H1 (cell line): Measurements from ENCODE around the gene CCDC74A. TPM values are rescaled to one million over a fixed set of nuclear protein-coding genes. Genes with fewer than 3 reads are reported as not detected.
"Not testable (repeated sequence)": the region's sequence is repeated elsewhere in the genome, so short reads cannot be mapped to it uniquely, and the experiment has no call there.

Experiments used
- CTCF ChIA-PET: fragments of 300-600 bp; sonication (Branson Sonifier 250); formaldehyde crosslinking; loops from one replicate; lab custom pipeline; 2021; ENCODE audit not compliant: partially characterized antibody; lab: Charles Lee
- POLR2A ChIA-PET: fragments of 300-600 bp; sonication (Branson Sonifier 250); formaldehyde crosslinking; loops from one replicate; lab custom pipeline; 2021; ENCODE audit warnings: inconsistent platforms; ENCODE audit not compliant: partially characterized antibody; lab: Charles Lee
- DNase-seq, 2 experiments: peaks; one replicate each; pipeline versions ENCODE4 v3.0.0 to v3.0.0-alpha.2; 2010 to 2022; ENCODE audit warnings: low spot score in 2 of 2, low read depth in 1 of 2, mixed read lengths in 1 of 2
- FAIRE-seq: peaks from 2 replicates; lab custom pipeline; 2011; peaks lifted over from hg19 to GRCh38; lab: Jason Lieb, UNC
- H2AFZ ChIP-seq: 2 replicates; pipeline ENCODE4 v1.8.1; 2012; ENCODE audit warnings: low read length, inconsistent platforms
- H2AK5ac ChIP-seq: 2 replicates; pipeline ENCODE4 v1.6.1; 2013; ENCODE audit warnings: low read depth, low read length
- H2BK120ac ChIP-seq: replicated peaks from 2 replicates; pipeline ENCODE3; 2013; ENCODE audit warnings: low read depth, low read length, inconsistent platforms
- H2BK12ac ChIP-seq: 2 replicates; pipeline ENCODE4 v1.6.1; 2013; ENCODE audit warnings: low read depth, low read length
- H2BK15ac ChIP-seq: 2 replicates; pipeline ENCODE4 v1.6.1; 2013; ENCODE audit warnings: low read length
- H2BK20ac ChIP-seq: 2 replicates; pipeline ENCODE4 v1.6.1; 2013; ENCODE audit warnings: low read length
- H2BK5ac ChIP-seq: 2 replicates; pipeline ENCODE4 v1.6.1; 2013; ENCODE audit warnings: low read depth, low read length
- H3K14ac ChIP-seq: 2 replicates; pipeline ENCODE4 v1.6.1; 2013; ENCODE audit warnings: inconsistent platforms; ENCODE audit not compliant: insufficient read length
- H3K18ac ChIP-seq: 2 replicates; pipeline ENCODE4 v1.6.1; 2013; ENCODE audit warnings: low read length; ENCODE audit errors: extremely low read depth
- H3K23ac ChIP-seq: 2 replicates; pipeline ENCODE4 v1.6.1; 2013; ENCODE audit warnings: inconsistent platforms; ENCODE audit not compliant: insufficient read length
- H3K23me2 ChIP-seq: 2 replicates; pipeline ENCODE4 v1.6.1; 2013; ENCODE audit warnings: low read depth, low read length
- H3K27ac ChIP-seq: 2 replicates; pipeline ENCODE4 v1.6.1; 2011; ENCODE audit warnings: low read depth, low read length, inconsistent platforms
- H3K27me3 ChIP-seq, 4 experiments: replicated peaks in 1 of 4; 1 replicate in 1 of 4; 2 replicates in 3 of 4; pipeline versions ENCODE4 v1.6.1 to v1.8.1; 2011 to 2013; ENCODE audit warnings: low read length in 3 of 4, mild to moderate bottlenecking in 3 of 4, inconsistent platforms in 2 of 4, mixed read lengths in 2 of 4, moderate library complexity in 1 of 4; ENCODE audit not compliant: control insufficient read depth in 3 of 4, insufficient read depth in 3 of 4; ENCODE audit errors: extremely low read depth in 1 of 4
- H3K36me3 ChIP-seq, 4 experiments: 2 replicates each; pipeline versions ENCODE4 v1.6.1 to v1.8.1; 2011 to 2013; ENCODE audit warnings: mild to moderate bottlenecking in 4 of 4, low read length in 3 of 4, moderate library complexity in 2 of 4, control low read depth in 1 of 4, inconsistent platforms in 1 of 4; ENCODE audit not compliant: insufficient read depth in 4 of 4, control insufficient read depth in 2 of 4
- H3K4ac ChIP-seq: replicated peaks from 2 replicates; pipeline ENCODE3; 2013; ENCODE audit warnings: low read length, low read depth, mixed read lengths, inconsistent platforms; ENCODE audit not compliant: insufficient read length
- H3K4me1 ChIP-seq, 4 experiments: replicated peaks in 1 of 4; 1 replicate in 1 of 4; 2 replicates in 3 of 4; pipeline versions ENCODE4 v1.6.1 to v1.8.1; 2011 to 2013; ENCODE audit warnings: low read length in 3 of 4, inconsistent platforms in 2 of 4, mixed read lengths in 1 of 4; ENCODE audit not compliant: insufficient read depth in 4 of 4, control insufficient read depth in 3 of 4
- H3K4me2 ChIP-seq, 2 experiments: 2 replicates each; pipeline versions ENCODE4 v1.6.1 to v1.8.1; 2011 to 2013; ENCODE audit warnings: low read depth in 2 of 2, low read length in 2 of 2, control low read depth in 1 of 2, inconsistent platforms in 1 of 2, mild to moderate bottlenecking in 1 of 2; ENCODE audit not compliant: insufficient read depth in 1 of 2
- H3K4me3 ChIP-seq, 4 experiments: fragments of 200-600, 300-600 bp in 1 of 4; sonication (generic), shearing (Covaris generic), sonication (Bioruptor Twin) in 1 of 4; 2 replicates each; pipeline versions ENCODE4 v1.5.1 to v1.8.1; 2011 to 2016; ENCODE audit warnings: low read length in 4 of 4, low read depth in 3 of 4, control low read depth in 2 of 4, inconsistent platforms in 2 of 4, mild to moderate bottlenecking in 2 of 4, mixed read lengths in 1 of 4, moderate library complexity in 1 of 4; ENCODE audit not compliant: insufficient read depth in 2 of 4; ENCODE audit errors: extremely low read depth in 1 of 4
- H3K56ac ChIP-seq: replicated peaks from 2 replicates; pipeline ENCODE3; 2013; ENCODE audit warnings: low read depth, mild to moderate bottlenecking, mixed read lengths, low read length, inconsistent platforms; ENCODE audit not compliant: insufficient read length
- H3K79me1 ChIP-seq: 2 replicates; pipeline ENCODE4 v1.6.1; 2013; ENCODE audit warnings: low read depth, low read length, control low read depth
- H3K79me2 ChIP-seq, 2 experiments: 2 replicates each; pipeline versions ENCODE4 v1.6.1 to v1.8.1; 2012 to 2013; ENCODE audit warnings: low read length in 2 of 2, mild to moderate bottlenecking in 2 of 2, inconsistent platforms in 1 of 2; ENCODE audit not compliant: insufficient read depth in 2 of 2, control insufficient read depth in 1 of 2
- H3K9ac ChIP-seq, 4 experiments: replicated peaks in 1 of 4; 1 replicate in 1 of 4; 2 replicates in 3 of 4; pipeline versions ENCODE4 v1.6.1 to v1.8.1; 2011 to 2013; ENCODE audit warnings: low read depth in 3 of 4, low read length in 3 of 4, control low read depth in 2 of 4, mild to moderate bottlenecking in 2 of 4, moderate library complexity in 2 of 4, inconsistent platforms in 1 of 4; ENCODE audit errors: extremely low read depth in 1 of 4
- H3K9me3 ChIP-seq, 2 experiments: 2 replicates each; pipeline versions ENCODE4 v1.6.1 to v1.8.1; 2012 to 2013; ENCODE audit warnings: mild to moderate bottlenecking in 2 of 2, moderate library complexity in 2 of 2, control low read depth in 1 of 2, inconsistent platforms in 1 of 2, low read depth in 1 of 2, low read length in 1 of 2, mixed read lengths in 1 of 2; ENCODE audit not compliant: insufficient read depth in 2 of 2
- H4K20me1 ChIP-seq, 2 experiments: replicated peaks in 1 of 2; 2 replicates each; pipeline versions ENCODE3 to v1.8.1; 2011 to 2013; ENCODE audit warnings: inconsistent platforms in 2 of 2, low read length in 2 of 2, mild to moderate bottlenecking in 1 of 2; ENCODE audit not compliant: insufficient read depth in 2 of 2, control insufficient read depth in 1 of 2
- H4K5ac ChIP-seq: 2 replicates; pipeline ENCODE4 v1.6.1; 2013; ENCODE audit warnings: low read length, low read depth, mixed read lengths, inconsistent platforms; ENCODE audit not compliant: insufficient read length
- H4K8ac ChIP-seq: 2 replicates; pipeline ENCODE4 v1.8.0; 2013; ENCODE audit warnings: mild to moderate bottlenecking, moderate library complexity, low read length, inconsistent platforms; ENCODE audit not compliant: insufficient read depth; ENCODE audit errors: extremely low read depth
- H4K91ac ChIP-seq: replicated peaks from 2 replicates; pipeline ENCODE3; 2013; ENCODE audit warnings: low read length, mixed read lengths, inconsistent platforms; ENCODE audit not compliant: insufficient read length
- WGBS, 2 experiments: shearing (Covaris generic) in 1 of 2; methylation state at CpG; one replicate each; pipeline versions ENCODE4 v1.1.6 to v1.1.7; 2013 to 2015; ENCODE audit warnings: low lambda C conversion rate in 2 of 2, mixed read lengths in 2 of 2, inconsistent platforms in 1 of 2, low coverage in 1 of 2, missing lambda C conversion rate in 1 of 2; ENCODE audit not compliant: insufficient replicate concordance in 2 of 2, insufficient coverage in 1 of 2, insufficient read length in 1 of 2; ENCODE audit errors: extremely low coverage in 1 of 2, missing lambda C conversion rate in 1 of 2; 5-methylcytosine and 5-hydroxymethylcytosine counted together
- polyA plus RNA-seq, 7 experiments: library from polyadenylated mRNA; depleted of rRNA in 3 of 7; stranded (reverse) in 5 of 7; unstranded in 2 of 7; fragments of >200 nt in 5 of 7; fragments of 200-250 nt in 2 of 7; gene quantifications; 1 replicate in 5 of 7; 2 replicates in 1 of 7; 4 replicates in 1 of 7; pipeline versions ENCODE4 v1.2.1 to v1.2.3, GENCODE V29; 2011 to 2013; ENCODE audit warnings: missing spikeins in 2 of 7, mixed read lengths in 2 of 7
- total RNA-seq: library from RNA; stranded (reverse); fragmentation: NEBNext Ultra II Directional; extraction: Animal tissue kit (Norgen Biotek cat#: 25700); gene quantifications from 2 replicates; pipeline ENCODE4 v1.2.1, GENCODE V29; 2021

CCDC74A gene
- total and polyA plus RNA-seq, 2 of the 8 experiments (the other 6 are each of a cell fraction or from before 2014, with no cell fraction given) = 18.1 to 21.0 TPM

DNA sequence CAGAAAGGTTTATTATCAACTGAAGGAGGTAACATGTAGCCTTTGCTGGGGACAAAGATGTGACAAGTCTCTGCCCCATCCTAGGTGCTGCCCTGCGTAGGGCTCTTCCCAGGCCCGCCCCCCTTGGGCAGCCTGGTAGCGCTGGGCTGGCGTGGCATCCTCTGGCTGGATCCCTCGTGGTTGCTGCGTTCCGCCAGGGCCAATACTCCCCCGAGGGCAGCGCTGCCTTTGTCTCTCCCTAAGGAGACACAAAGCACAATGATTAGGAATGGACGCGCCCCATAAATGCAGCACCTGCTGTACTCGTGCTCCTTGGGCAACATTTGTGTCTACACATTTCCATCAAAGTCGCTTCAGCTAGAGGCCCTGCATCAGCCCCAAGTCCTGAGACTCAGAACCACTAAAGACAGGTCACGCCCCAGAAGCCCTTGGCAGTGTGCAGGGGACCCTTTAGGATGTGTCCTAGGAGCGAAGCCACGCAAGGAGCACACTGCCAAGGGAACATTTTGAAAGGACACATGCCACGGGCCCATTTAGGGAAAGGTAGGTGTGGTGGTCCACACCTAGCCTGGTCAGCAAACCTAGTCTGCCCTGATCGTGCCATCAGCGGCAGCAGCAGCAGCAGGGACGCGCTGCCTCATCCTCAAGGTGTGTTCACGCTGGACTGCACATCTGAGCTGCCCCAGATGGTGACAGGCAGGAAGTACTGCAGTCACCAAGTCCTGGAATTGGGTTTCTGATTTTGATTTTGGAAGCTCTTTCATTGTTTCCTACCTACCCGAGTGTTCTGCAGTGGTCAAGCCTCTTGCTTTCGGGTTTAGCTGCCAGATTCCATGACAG is 43.5 kb upstream of the CCDC74A start:
- H2BK120ac ChIP-seq, DNase-seq, H2BK12ac ChIP-seq, H2BK20ac ChIP-seq, H4K5ac ChIP-seq, H3K23ac ChIP-seq, H3K4me1 ChIP-seq, H4K8ac ChIP-seq, H3K36me3 ChIP-seq, H3K9me3 ChIP-seq, H2AFZ ChIP-seq, H3K4me3 ChIP-seq, H3K4ac ChIP-seq, H2BK15ac ChIP-seq, H3K56ac ChIP-seq, H3K79me1 ChIP-seq, H2BK5ac ChIP-seq, H4K91ac ChIP-seq, H3K27me3 ChIP-seq, FAIRE-seq, H3K27ac ChIP-seq, H3K9ac ChIP-seq, H2AK5ac ChIP-seq, H3K79me2 ChIP-seq, H3K4me2 ChIP-seq, H3K18ac ChIP-seq, H3K23me2 ChIP-seq, H4K20me1 ChIP-seq, H3K14ac ChIP-seq: not testable (repeated sequence)
- 93% methylated on average over 24 of the region's 24 CpGs; no CpG with 5 or more reads in 1 of the 2 experiments for WGBS, 2 experiments
- POLR2A ChIA-PET = interaction anchor here (1.5 kb wide), 1 partner anchor 8 kb away, joined by 4 read pairs; the partner anchor contains the start of gene MZT2A
- CTCF ChIA-PET = interaction anchor here (1.0 to 1.9 kb wide), 3 partner anchors 9 to 71 kb away, joined by 3 to 5 read pairs (median 4); no protein-coding TSS in a partner anchor
